ENCODE measurements around the gene YTHDC1. TPM values are rescaled to one million over a fixed set of nuclear protein-coding genes. Genes with fewer than 3 reads are reported as not detected.
"Not testable (repeated sequence)": the region's sequence is repeated elsewhere in the genome, so short reads cannot be mapped to it uniquely, and the experiment has no call there.

Gene YTHDC1
- total and polyA plus RNA-seq, 5 donors from 2014 or later, result 24.6 to 328 (median 29.5) TPM

DNA sequence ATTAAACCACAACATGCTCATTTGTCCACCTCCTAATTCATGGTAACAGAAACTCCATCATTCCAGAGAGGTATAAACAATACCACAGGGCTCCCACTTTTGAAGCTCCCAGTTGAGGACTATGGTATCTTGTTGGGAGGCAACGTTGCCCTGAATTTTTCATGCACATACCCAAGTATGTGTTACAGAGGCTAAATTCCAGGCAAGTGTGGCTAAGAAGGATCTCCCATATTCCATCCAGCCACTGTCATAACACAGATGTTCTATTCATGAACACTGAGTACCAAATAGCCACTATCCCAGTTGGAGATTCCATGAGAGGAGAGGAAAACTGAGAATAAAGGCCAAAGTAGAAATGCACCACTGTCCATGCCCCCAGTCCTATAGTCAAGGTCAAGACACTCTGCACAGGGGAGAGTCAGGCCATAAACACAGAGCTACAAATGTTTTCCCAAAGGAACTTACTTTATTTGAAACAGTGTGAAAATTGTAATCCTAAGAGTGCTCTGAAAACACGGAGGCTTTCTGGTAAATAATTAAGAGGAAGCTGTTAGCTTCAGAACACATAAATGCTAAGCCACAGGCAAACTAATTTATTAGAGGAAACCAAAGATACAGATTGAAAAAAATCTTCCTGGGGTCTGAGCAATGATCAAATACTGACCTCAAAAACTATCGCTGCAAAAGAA lies 62.0 kb downstream of the YTHDC1 start:
- Mint-ChIP-seq H3K4me1 (peaks cover 0 to 5% (median 0%) of the 10 kb centered on the region in 4 donors), H3K9me3 (peaks cover 0 to 4% (median 2%) of the 10 kb centered on the region in 7 donors), H3K27me3 (peaks cover 20% of the 10 kb centered on the region), H3K4me3 (no peak overlapping the region), H3K27ac (no peak overlapping the region), H3K36me3 (no peaks in the 10 kb centered on the region)
- Histone ChIP-seq H3K9me3 (ENCODE audit: control insufficient read depth in 2 of 2, low read length in 2 of 2) (no peaks in the 10 kb centered on the region), H3K27ac (ENCODE audit: insufficient read depth, low read length, poor library complexity, severe bottlenecking) (no peak overlapping the region), H3K27me3 (ENCODE audit: control insufficient read depth, insufficient read depth, low read length) (peaks cover 16% of the 10 kb centered on the region), H3K4me3 (ENCODE audit: low read depth, low read length) (no peak overlapping the region), H3K36me3 (ENCODE audit: control insufficient read depth, insufficient read depth, low read length) (no peaks in the 10 kb centered on the region), H3K4me1 (ENCODE audit: control insufficient read depth, insufficient read depth, low read length, poor library complexity, severe bottlenecking) (no peaks in the 10 kb centered on the region)
- DNase-seq (no peak), ATAC-seq (ENCODE audit: low read depth in 2 of 2) (no peak)

DNA sequence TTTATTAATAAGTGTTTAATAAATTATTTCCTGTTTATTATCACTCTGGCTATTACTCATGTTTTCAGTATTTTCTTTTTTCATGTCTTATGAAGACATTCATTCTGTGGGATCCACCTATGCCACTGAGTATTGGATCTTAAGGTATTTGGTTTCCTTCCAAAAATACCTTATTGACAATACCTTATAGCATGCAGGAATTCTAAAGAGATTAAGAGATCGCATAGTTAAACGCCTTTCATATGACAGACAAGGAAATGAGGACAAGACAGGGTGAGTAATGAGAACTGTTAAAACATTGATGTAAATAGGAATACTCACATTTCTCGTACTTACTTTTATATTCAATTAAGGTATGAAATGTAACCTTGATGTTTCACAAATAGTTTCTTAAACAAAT lies 66.2 kb downstream of the YTHDC1 start:
- H3K4me1 Mint-ChIP-seq, result peaks cover 0 to 5% (median 0%) of the 10 kb centered on the region in 4 donors
- H3K4me3 Mint-ChIP-seq, result no peak overlapping the region
- ATAC-seq (ENCODE audit: low read depth in 2 of 2), result no peak
- DNase-seq, result no peak
- H3K27ac Mint-ChIP-seq, result no peak overlapping the region
- no peaks in the 10 kb centered on the region for H3K36me3 Mint-ChIP-seq
- Histone ChIP-seq H3K9me3 (ENCODE audit: control insufficient read depth in 2 of 2, low read length in 2 of 2) (no peaks in the 10 kb centered on the region), H3K27ac (ENCODE audit: insufficient read depth, low read length, poor library complexity, severe bottlenecking) (no peak overlapping the region), H3K4me1 (ENCODE audit: control insufficient read depth, insufficient read depth, low read length, poor library complexity, severe bottlenecking) (no peaks in the 10 kb centered on the region), H3K27me3 (ENCODE audit: control insufficient read depth, insufficient read depth, low read length) (peaks cover 11% of the 10 kb centered on the region), H3K4me3 (ENCODE audit: low read depth, low read length) (no peak overlapping the region), H3K36me3 (ENCODE audit: control insufficient read depth, insufficient read depth, low read length) (no peaks in the 10 kb centered on the region)
- peaks cover 6% of the 10 kb centered on the region for H3K27me3 Mint-ChIP-seq
- peaks cover 0 to 3% (median 0%) of the 10 kb centered on the region in 7 donors for H3K9me3 Mint-ChIP-seq

DNA sequence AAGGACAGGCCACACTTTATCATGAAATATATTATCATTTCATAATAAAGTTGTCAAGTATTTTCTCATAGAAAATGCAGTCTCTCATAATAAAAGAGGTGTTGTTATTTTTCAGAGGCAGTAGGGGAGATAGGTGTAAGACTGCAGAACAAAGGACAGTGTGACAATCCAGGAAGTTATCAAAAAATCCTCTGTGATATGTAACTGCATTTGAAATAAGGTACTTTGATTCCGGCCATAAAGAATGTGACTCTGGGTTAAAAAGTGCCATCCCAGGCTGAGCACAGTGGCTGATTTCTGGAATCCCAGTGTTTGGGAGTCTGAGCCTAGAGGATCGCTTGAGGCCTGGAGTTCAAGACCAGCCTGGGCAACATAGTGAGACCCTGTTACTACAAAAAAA lies 66.8 kb downstream of the YTHDC1 start:
- Histone ChIP-seq H3K27me3 (ENCODE audit: control insufficient read depth, insufficient read depth, low read length) (peaks cover 7% of the 10 kb centered on the region), H3K36me3 (ENCODE audit: control insufficient read depth, insufficient read depth, low read length) (no peaks in the 10 kb centered on the region), H3K4me1 (ENCODE audit: control insufficient read depth, insufficient read depth, low read length, poor library complexity, severe bottlenecking) (no peaks in the 10 kb centered on the region), H3K9me3 (ENCODE audit: control insufficient read depth in 2 of 2, low read length in 2 of 2) (no peaks in the 10 kb centered on the region), H3K27ac (ENCODE audit: insufficient read depth, low read length, poor library complexity, severe bottlenecking) (no peak overlapping the region), H3K4me3 (ENCODE audit: low read depth, low read length) (no peak overlapping the region)
- Mint-ChIP-seq H3K36me3 (no peaks in the 10 kb centered on the region), H3K4me1 (no peaks in the 10 kb centered on the region), H3K9me3 (peaks cover 0 to 2% (median 0%) of the 10 kb centered on the region in 7 donors), H3K27ac (no peak overlapping the region), H3K4me3 (no peak overlapping the region), H3K27me3 (no peaks in the 10 kb centered on the region)
- DNase-seq (no peak), ATAC-seq (ENCODE audit: low read depth in 2 of 2) (no peak)

DNA sequence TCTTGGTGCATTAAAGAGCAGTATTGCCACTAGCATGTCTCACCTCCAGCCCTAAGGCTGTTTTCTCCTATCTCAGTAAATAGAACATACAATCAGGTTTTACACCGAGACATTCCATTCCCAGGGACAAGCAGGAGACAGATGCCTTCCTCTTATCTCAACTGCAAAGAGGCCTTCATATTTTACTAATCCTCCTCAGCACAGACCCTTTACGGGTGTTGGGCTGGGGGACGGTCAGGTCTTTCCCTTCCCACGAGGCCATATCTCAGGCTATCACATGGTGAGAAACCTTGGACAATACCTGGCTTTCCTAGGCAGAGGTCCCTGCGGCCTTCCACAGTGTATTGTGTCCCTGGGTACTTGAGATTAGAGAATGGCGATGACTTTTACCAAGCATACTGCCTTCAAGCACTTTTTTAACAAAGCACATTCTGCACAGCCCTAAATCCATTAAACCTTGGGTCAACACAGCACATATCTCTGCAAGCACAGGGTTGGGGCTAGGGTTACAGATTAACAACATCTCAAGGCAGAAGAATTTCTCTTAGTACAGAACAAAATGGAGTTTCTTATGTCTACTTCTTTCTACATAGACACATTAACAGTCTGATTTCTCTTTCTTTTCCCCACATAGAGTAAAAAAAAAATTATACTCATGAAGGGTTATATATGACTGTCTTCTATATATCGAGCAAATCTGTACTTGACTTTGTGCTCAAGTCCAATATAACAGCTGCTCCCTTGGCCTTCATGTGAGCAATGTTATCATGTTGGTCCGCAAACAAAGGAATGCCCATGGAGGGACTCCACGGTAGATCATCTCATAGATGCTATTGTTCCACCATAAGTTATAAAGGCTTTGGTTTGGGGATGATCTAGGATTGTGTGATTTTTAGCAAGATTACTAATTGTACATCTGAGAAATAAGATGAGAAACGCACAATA lies 67.8 kb downstream of the YTHDC1 start:
- not testable (repeated sequence) for H3K4me1 ChIP-seq (ENCODE audit: control insufficient read depth, insufficient read depth, low read length, poor library complexity, severe bottlenecking); H3K27ac ChIP-seq (ENCODE audit: insufficient read depth, low read length, poor library complexity, severe bottlenecking); H3K9me3 Mint-ChIP-seq; H3K4me3 Mint-ChIP-seq; H3K27me3 ChIP-seq (ENCODE audit: control insufficient read depth, insufficient read depth, low read length); H3K36me3 Mint-ChIP-seq; ATAC-seq (ENCODE audit: low read depth in 2 of 2); H3K4me1 Mint-ChIP-seq; H3K4me3 ChIP-seq (ENCODE audit: low read depth, low read length); H3K9me3 ChIP-seq (ENCODE audit: control insufficient read depth in 2 of 2, low read length in 2 of 2); H3K27me3 Mint-ChIP-seq; H3K36me3 ChIP-seq (ENCODE audit: control insufficient read depth, insufficient read depth, low read length); DNase-seq; H3K27ac Mint-ChIP-seq

DNA sequence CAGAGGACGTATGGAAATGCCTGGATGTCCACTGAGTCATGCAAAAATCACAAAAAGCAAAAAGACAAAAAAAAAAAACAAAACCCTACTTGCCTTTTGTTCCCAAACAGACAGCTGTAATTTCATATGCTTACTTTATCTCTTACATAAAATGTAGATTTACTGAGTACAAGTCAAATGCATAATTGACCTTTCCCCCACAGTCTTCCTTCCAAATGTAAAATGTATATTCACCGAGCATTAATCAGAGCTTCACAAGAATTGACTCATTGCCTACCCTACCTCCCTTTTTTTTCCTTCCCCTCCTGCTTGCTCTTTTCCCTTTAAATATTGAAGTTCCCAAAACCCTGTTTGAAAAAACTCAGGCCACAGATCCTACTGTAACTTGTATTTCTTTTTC lies 71.9 kb downstream of the YTHDC1 start:
- Mint-ChIP-seq H3K36me3 (no peaks in the 10 kb centered on the region), H3K9me3 (no peaks in the 10 kb centered on the region), H3K4me3 (no peak overlapping the region), H3K4me1 (no peaks in the 10 kb centered on the region), H3K27me3 (peaks cover 5% of the 10 kb centered on the region), H3K27ac (no peak overlapping the region)
- Histone ChIP-seq H3K9me3 (ENCODE audit: control insufficient read depth in 2 of 2, low read length in 2 of 2) (no peaks in the 10 kb centered on the region), H3K27ac (ENCODE audit: insufficient read depth, low read length, poor library complexity, severe bottlenecking) (no peak overlapping the region), H3K36me3 (ENCODE audit: control insufficient read depth, insufficient read depth, low read length) (no peaks in the 10 kb centered on the region), H3K27me3 (ENCODE audit: control insufficient read depth, insufficient read depth, low read length) (peaks cover 7% of the 10 kb centered on the region), H3K4me3 (ENCODE audit: low read depth, low read length) (no peak overlapping the region), H3K4me1 (ENCODE audit: control insufficient read depth, insufficient read depth, low read length, poor library complexity, severe bottlenecking) (no peaks in the 10 kb centered on the region)
- ATAC-seq (ENCODE audit: low read depth in 2 of 2) (no peak), DNase-seq (no peak)

DNA sequence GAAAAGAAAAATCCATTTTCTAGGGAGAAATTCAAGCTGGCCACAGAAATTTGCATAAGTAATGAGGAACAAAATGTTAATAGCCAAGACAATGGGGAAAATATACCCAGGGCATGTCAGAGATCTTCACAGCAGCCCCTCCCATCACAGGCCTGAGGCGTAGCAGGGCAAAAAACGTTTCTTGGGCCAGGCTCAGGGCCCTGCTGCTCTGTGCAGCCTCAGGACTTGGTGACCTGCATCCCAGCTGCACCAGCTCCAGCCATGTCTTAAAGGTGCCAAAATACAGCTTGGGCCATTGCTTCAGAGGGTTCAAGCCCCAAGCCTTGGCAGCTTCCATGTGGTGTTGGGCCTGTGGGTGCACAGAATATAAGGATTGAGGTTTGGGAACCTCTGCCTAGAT lies 72.3 kb downstream of the YTHDC1 start:
- Mint-ChIP-seq H3K4me3 (no peak overlapping the region), H3K9me3 (no peaks in the 10 kb centered on the region), H3K27ac (peak overlapping the region in 1 of 3 donors; percentile 71), H3K27me3 (peaks cover 8% of the 10 kb centered on the region), H3K4me1 (no peaks in the 10 kb centered on the region), H3K36me3 (no peaks in the 10 kb centered on the region)
- Histone ChIP-seq H3K36me3 (ENCODE audit: control insufficient read depth, insufficient read depth, low read length) (no peaks in the 10 kb centered on the region), H3K4me3 (ENCODE audit: low read depth, low read length) (no peak overlapping the region), H3K27ac (ENCODE audit: insufficient read depth, low read length, poor library complexity, severe bottlenecking) (no peak overlapping the region), H3K9me3 (ENCODE audit: control insufficient read depth in 2 of 2, low read length in 2 of 2) (no peaks in the 10 kb centered on the region), H3K27me3 (ENCODE audit: control insufficient read depth, insufficient read depth, low read length) (peaks cover 7% of the 10 kb centered on the region), H3K4me1 (ENCODE audit: control insufficient read depth, insufficient read depth, low read length, poor library complexity, severe bottlenecking) (no peaks in the 10 kb centered on the region)
- no peak for DNase-seq
- ATAC-seq (ENCODE audit: low read depth in 2 of 2), result no peak

DNA sequence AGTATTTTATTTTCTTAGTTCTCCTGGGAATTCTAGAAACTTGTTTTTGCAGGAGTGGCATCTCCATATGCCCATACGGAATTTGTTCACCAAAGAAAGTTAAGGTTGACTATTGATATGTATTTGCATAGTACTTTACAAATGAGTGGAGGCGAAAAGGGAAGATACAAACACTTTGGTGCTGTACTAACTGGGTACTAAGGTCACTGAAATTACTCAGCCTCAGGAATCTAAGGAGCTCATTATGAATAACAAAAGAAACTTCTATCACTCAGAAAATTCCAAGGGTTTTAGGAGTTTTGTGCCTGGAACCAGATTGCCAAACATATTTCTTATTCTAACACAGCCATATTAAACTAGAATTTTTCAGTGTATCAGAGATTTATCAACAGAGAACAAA lies 77.0 kb downstream of the YTHDC1 start:
- ATAC-seq (ENCODE audit: low read depth in 2 of 2), result no peak
- peaks cover 16% of the 10 kb centered on the region for H3K27me3 Mint-ChIP-seq
- H3K27ac Mint-ChIP-seq, result no peak overlapping the region
- Histone ChIP-seq H3K4me3 (ENCODE audit: low read depth, low read length) (no peak overlapping the region), H3K9me3 (ENCODE audit: control insufficient read depth in 2 of 2, low read length in 2 of 2) (no peaks in the 10 kb centered on the region), H3K27ac (ENCODE audit: insufficient read depth, low read length, poor library complexity, severe bottlenecking) (no peak overlapping the region), H3K27me3 (ENCODE audit: control insufficient read depth, insufficient read depth, low read length) (peaks cover 7% of the 10 kb centered on the region), H3K4me1 (ENCODE audit: control insufficient read depth, insufficient read depth, low read length, poor library complexity, severe bottlenecking) (no peaks in the 10 kb centered on the region), H3K36me3 (ENCODE audit: control insufficient read depth, insufficient read depth, low read length) (no peaks in the 10 kb centered on the region)
- DNase-seq, result no peak
- H3K4me3 Mint-ChIP-seq, result no peak overlapping the region
- H3K36me3 Mint-ChIP-seq, result no peaks in the 10 kb centered on the region
- no peaks in the 10 kb centered on the region for H3K9me3 Mint-ChIP-seq
- peaks cover 0 to 5% (median 0%) of the 10 kb centered on the region in 4 donors for H3K4me1 Mint-ChIP-seq
